ENCODE results near the gene PDE6D. TPM values are rescaled to one million over a fixed set of nuclear protein-coding genes. Genes with fewer than 3 reads are reported as not detected.

The PDE6D gene
- total RNA-seq = 10 to 100 TPM; 24.2 to 28.5 (median 25.6) TPM

- Histone ChIP-seq H3K27me3 (no peaks in the 10 kb centered on the region), H3K4me1 (peaks cover 0 to 18% of the 10 kb centered on the region in 2 donors), H3K36me3 (no peaks in the 10 kb centered on the region)
These were observed at the start of gene PDE6D for GRCh38 chr2:231780909-231781797. Gene PDE6D (minus strand): TSS chr2:231781282. CDS start chr2:231781114, 168 bp downstream.

GRCh38 chr2:231821908-231822307 lies 40.8 kb upstream of the PDE6D start:
- H3K27me3 ChIP-seq = no peaks in the 10 kb centered on the region
- no peaks in the 10 kb centered on the region for H3K4me1 ChIP-seq
- H3K4me3 ChIP-seq = no peak overlapping the region
- H3K36me3 ChIP-seq = no peaks in the 10 kb centered on the region
- intact Hi-C loops (cut with DNase I; ENCODE audit: low total_unique reads) = no loop called here
- no peak overlapping the region for H3K27ac ChIP-seq
- H3K9me3 ChIP-seq = no peaks in the 10 kb centered on the region
- DNase-seq (ENCODE audit: low spot score in 2 of 2) = no peak
- no peak for TF ChIP-seq POLR2A (IDR thresholded peaks at IDR 0.05)
- TF ChIP-seq CTCF (IDR thresholded peaks at IDR 0.05) = no peak
- TF ChIP-seq POLR2AphosphoS5 (IDR thresholded peaks at IDR 0.05) = no peak

More at GRCh38 chr2:231780909-231781797, at the start of gene PDE6D:
- intact Hi-C loops (cut with DNase I; ENCODE audit: low total_unique reads) = no loop called here
- peak; percentile 96 for DNase-seq (ENCODE audit: low spot score in 2 of 2)
- TF ChIP-seq POLR2A (IDR thresholded peaks at IDR 0.05) = peak; percentile 68
- TF ChIP-seq CTCF (IDR thresholded peaks at IDR 0.05) = no peak
- peak; percentile 49 to 66 (median 51) for TF ChIP-seq POLR2AphosphoS5 (IDR thresholded peaks at IDR 0.05)
- Histone ChIP-seq H3K4me3 (peak within 1 kb of the TSS; percentile 83 to 91 (median 87)), H3K9me3 (no peaks in the 10 kb centered on the region), H3K27ac (peak within 1 kb of the TSS; percentile 83 to 86)

GRCh38 chr2:231820786-231821303 lies 39.8 kb upstream of the PDE6D start:
- no peaks in the 10 kb centered on the region for H3K27me3 ChIP-seq
- H3K4me1 ChIP-seq = no peaks in the 10 kb centered on the region
- no peak for DNase-seq (ENCODE audit: low spot score in 2 of 2)
- intact Hi-C loops (cut with DNase I; ENCODE audit: low total_unique reads) = no loop called here
- H3K9me3 ChIP-seq = peaks cover 0 to 3% of the 10 kb centered on the region in 2 donors
- no peak for TF ChIP-seq POLR2AphosphoS5 (IDR thresholded peaks at IDR 0.05)
- TF ChIP-seq CTCF (IDR thresholded peaks at IDR 0.05) = no peak
- no peak for TF ChIP-seq POLR2A (IDR thresholded peaks at IDR 0.05)
- H3K27ac ChIP-seq = no peak overlapping the region
- H3K4me3 ChIP-seq = no peak overlapping the region
- H3K36me3 ChIP-seq = no peaks in the 10 kb centered on the region

GRCh38 chr2:231819447-231820042 lies 38.5 kb upstream of the PDE6D start:
- Histone ChIP-seq H3K9me3 (peaks cover 0 to 11% of the 10 kb centered on the region in 2 donors), H3K36me3 (no peaks in the 10 kb centered on the region), H3K4me1 (no peaks in the 10 kb centered on the region), H3K4me3 (no peak overlapping the region), H3K27me3 (no peaks in the 10 kb centered on the region), H3K27ac (no peak overlapping the region)
- intact Hi-C loops (cut with DNase I; ENCODE audit: low total_unique reads) = no loop called here
- no peak for TF ChIP-seq CTCF (IDR thresholded peaks at IDR 0.05)
- no peak for TF ChIP-seq POLR2A (IDR thresholded peaks at IDR 0.05)
- no peak for TF ChIP-seq POLR2AphosphoS5 (IDR thresholded peaks at IDR 0.05)
- no peak for DNase-seq (ENCODE audit: low spot score in 2 of 2)
